Suprapubic skin (tissue), 4 donors: ENCODE results near the gene PHACTR1. TPM values are rescaled to one million over a fixed set of nuclear protein-coding genes. Genes with fewer than 3 reads are reported as not detected.

Source experiments
- DNase-seq, 2 donors: peaks; one replicate each; pipeline ENCODE4 v3.0.0-alpha.2; 2019; ENCODE audit warnings: low spot score in 2 of 2
- H3K27ac ChIP-seq: fragments of 200-600 bp; sonication (generic); one replicate; pipeline ENCODE4 v1.5.1; 2019
- H3K27me3 ChIP-seq: fragments of 200-600 bp; sonication (generic); one replicate; pipeline ENCODE4 v1.5.1; 2019
- H3K36me3 ChIP-seq: fragments of 200-600 bp; sonication (generic); one replicate; pipeline ENCODE4 v1.5.1; 2019
- H3K4me1 ChIP-seq: fragments of 200-600 bp; sonication (generic); one replicate; pipeline ENCODE4 v1.5.1; 2019
- H3K4me3 ChIP-seq: fragments of 200-600 bp; sonication (generic); one replicate; pipeline ENCODE4 v1.5.1; 2019; ENCODE audit warnings: mild to moderate bottlenecking
- H3K9me3 ChIP-seq: fragments of 200-600 bp; sonication (generic); one replicate; pipeline ENCODE4 v1.5.1; 2019
- CTCF ChIP-seq, 2 donors: fragments of 200-600 bp in 1 of 2; fragments of 450-650 bp in 1 of 2; sonication (generic) in 1 of 2; IDR thresholded peaks; one replicate each; pipeline ENCODE4 v1.5.1; 2016 to 2019; ENCODE audit warnings: antibody characterized with exemption in 2 of 2, mild to moderate bottlenecking in 1 of 2, moderate library complexity in 1 of 2
- EP300 ChIP-seq: sonication (generic); formaldehyde crosslinking; IDR thresholded peaks from one replicate; pipeline ENCODE4 v1.6.1; 2017; ENCODE audit warnings: antibody characterized with exemption
- POLR2A ChIP-seq, 2 donors: fragments of 450-650 bp; IDR thresholded peaks; one replicate each; pipeline ENCODE4 v1.6.1; 2017; ENCODE audit warnings: antibody characterized with exemption in 2 of 2, mild to moderate bottlenecking in 2 of 2, moderate library complexity in 2 of 2
- POLR2AphosphoS5 ChIP-seq, 3 donors: sonication (generic); formaldehyde crosslinking; IDR thresholded peaks; one replicate each; pipeline ENCODE4 v1.6.1; 2017; ENCODE audit warnings: antibody characterized with exemption in 3 of 3
- WGBS: methylation state at CpG from one replicate; pipeline ENCODE4 v1.1.5; 2018; 5-methylcytosine and 5-hydroxymethylcytosine counted together
- total RNA-seq, 4 donors: library from RNA; depleted of rRNA; stranded (reverse); fragments of >200 nt; gene quantifications; one replicate each; pipeline ENCODE4 v1.1.0, GENCODE V29; 2016

PHACTR1 gene
- total RNA-seq, 4 donors from 2014 or later, result 4.0 to 8.2 (median 6.4) TPM

DNA sequence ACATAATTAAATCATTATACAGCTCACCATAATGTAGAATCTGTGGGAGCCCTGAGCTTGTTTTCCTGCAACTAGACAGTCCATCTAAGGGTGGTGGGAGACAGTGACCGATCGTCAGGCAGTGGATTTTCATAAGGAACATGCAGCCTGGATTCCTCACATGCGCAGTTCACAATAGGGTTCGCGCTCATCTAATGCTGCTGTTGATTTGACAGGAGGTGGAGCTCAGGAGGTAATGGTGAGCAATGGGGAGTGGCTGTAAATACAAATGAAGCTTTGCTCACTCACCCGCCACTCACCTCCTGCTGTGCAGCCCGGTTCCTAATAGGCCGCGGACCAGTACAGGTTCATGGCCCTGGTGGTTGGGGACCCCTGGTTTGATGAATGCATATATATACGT, 470.3 kb downstream of the PHACTR1 start:
- no peak overlapping the region for H3K4me3 ChIP-seq

GRCh38 chr6:13187692-13188091, 471.1 kb downstream of the PHACTR1 start:
- 87% methylated on average over 3 of the region's 3 CpGs for WGBS
- no peak overlapping the region for H3K27ac ChIP-seq
- H3K4me3 ChIP-seq, result no peak overlapping the region
- no peaks in the 10 kb centered on the region for H3K27me3 ChIP-seq
- TF ChIP-seq POLR2AphosphoS5 (IDR thresholded peaks at IDR 0.05) (no peak), POLR2A (IDR thresholded peaks at IDR 0.05) (no peak), CTCF (IDR thresholded peaks at IDR 0.05) (no peak), EP300 (no peak)
- H3K4me1 ChIP-seq, result no peaks in the 10 kb centered on the region
- H3K9me3 ChIP-seq, result no peaks in the 10 kb centered on the region
- DNase-seq, result no peak
- H3K36me3 ChIP-seq, result peaks cover 4% of the 10 kb centered on the region

More for the DNA sequence above, 470.3 kb downstream of the PHACTR1 start:
- H3K27me3 ChIP-seq, result no peaks in the 10 kb centered on the region
- peaks cover 4% of the 10 kb centered on the region for H3K36me3 ChIP-seq
- no peaks in the 10 kb centered on the region for H3K4me1 ChIP-seq
- TF ChIP-seq POLR2AphosphoS5 (IDR thresholded peaks at IDR 0.05), result no peak
- TF ChIP-seq EP300, result no peak
- no peak for TF ChIP-seq CTCF (IDR thresholded peaks at IDR 0.05)
- no peak for TF ChIP-seq POLR2A (IDR thresholded peaks at IDR 0.05)
- no peak overlapping the region for H3K27ac ChIP-seq
- no peak for DNase-seq
- no peaks in the 10 kb centered on the region for H3K9me3 ChIP-seq
- 94% methylated on average over 10 of the region's 10 CpGs for WGBS

GRCh38 chr6:13188306-13188705, 471.7 kb downstream of the PHACTR1 start:
- peaks cover 4% of the 10 kb centered on the region for H3K36me3 ChIP-seq
- no peak overlapping the region for H3K27ac ChIP-seq
- no peak overlapping the region for H3K4me3 ChIP-seq
- H3K4me1 ChIP-seq, result no peaks in the 10 kb centered on the region
- H3K27me3 ChIP-seq, result no peaks in the 10 kb centered on the region
- no peaks in the 10 kb centered on the region for H3K9me3 ChIP-seq
- no peak for DNase-seq
- TF ChIP-seq EP300 (no peak), POLR2A (IDR thresholded peaks at IDR 0.05) (no peak)
- WGBS, result 79% methylated on average over 3 of the region's 3 CpGs

- Histone ChIP-seq H3K4me3 (no peak overlapping the region), H3K9me3 (no peaks in the 10 kb centered on the region), H3K27ac (no peak overlapping the region), H3K36me3 (peaks cover 2% of the 10 kb centered on the region), H3K27me3 (no peaks in the 10 kb centered on the region), H3K4me1 (no peaks in the 10 kb centered on the region)
- 86% methylated on average over 6 of the region's 6 CpGs for WGBS
- TF ChIP-seq EP300 (no peak), CTCF (IDR thresholded peaks at IDR 0.05) (no peak), POLR2AphosphoS5 (IDR thresholded peaks at IDR 0.05) (no peak), POLR2A (IDR thresholded peaks at IDR 0.05) (no peak)
- DNase-seq, result no peak
Measured at GRCh38 chr6:13189710-13190109, 473.1 kb downstream of the PHACTR1 start.

DNA sequence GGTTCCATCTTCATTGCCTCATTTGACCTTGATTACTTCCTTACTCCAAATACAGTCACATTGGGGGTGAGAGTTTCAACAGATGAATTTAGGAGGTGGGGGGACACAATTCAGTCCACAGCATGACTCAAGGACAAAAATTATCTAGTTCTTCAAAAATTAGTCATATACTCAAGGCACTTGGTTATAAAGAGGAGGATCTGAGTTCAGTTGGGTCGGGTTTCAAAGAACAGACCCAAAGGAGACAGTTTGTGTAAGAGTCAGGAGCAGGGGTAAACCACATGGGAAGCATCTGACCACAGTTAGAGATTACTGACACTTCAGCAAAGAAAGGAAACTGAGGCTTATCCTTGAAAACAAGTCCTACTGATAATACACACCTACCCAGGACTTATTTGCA, 473.8 kb downstream of the PHACTR1 start:
- 81% methylated on average over 1 of the region's 1 CpG for WGBS
- no peaks in the 10 kb centered on the region for H3K27me3 ChIP-seq
- H3K4me3 ChIP-seq, result no peak overlapping the region
- no peak for DNase-seq
- no peaks in the 10 kb centered on the region for H3K4me1 ChIP-seq
- H3K27ac ChIP-seq, result no peak overlapping the region
- H3K36me3 ChIP-seq, result no peaks in the 10 kb centered on the region
- TF ChIP-seq POLR2AphosphoS5 (IDR thresholded peaks at IDR 0.05) (no peak), EP300 (no peak), CTCF (IDR thresholded peaks at IDR 0.05) (no peak), POLR2A (IDR thresholded peaks at IDR 0.05) (no peak)
- no peaks in the 10 kb centered on the region for H3K9me3 ChIP-seq

DNA sequence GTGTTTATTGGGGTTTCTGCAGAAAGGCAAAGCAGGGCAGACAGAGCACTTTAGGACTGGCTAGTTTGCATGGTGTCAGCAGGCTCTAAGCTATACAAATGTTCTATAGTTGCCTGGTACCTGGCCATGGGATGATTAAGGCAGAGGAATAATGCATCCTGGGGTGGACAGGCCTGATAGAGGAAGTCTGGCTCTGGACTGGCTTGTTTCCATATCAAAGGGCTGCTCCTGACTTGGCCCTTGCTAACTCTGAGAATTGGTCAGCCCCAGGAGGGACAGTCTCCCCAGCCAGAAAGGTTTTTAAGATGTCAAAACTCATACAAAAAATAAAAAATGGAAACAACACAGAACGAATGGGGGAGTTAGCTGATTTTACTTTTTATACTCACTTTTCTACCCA, 474.9 kb downstream of the PHACTR1 start:
- WGBS, result 94% methylated on average over 1 of the region's 1 CpG
- H3K4me1 ChIP-seq, result no peaks in the 10 kb centered on the region
- no peak overlapping the region for H3K4me3 ChIP-seq
- no peak overlapping the region for H3K27ac ChIP-seq
- no peaks in the 10 kb centered on the region for H3K36me3 ChIP-seq
- H3K9me3 ChIP-seq, result no peaks in the 10 kb centered on the region
- DNase-seq, result no peak
- no peaks in the 10 kb centered on the region for H3K27me3 ChIP-seq
- no peak for TF ChIP-seq EP300
- no peak for TF ChIP-seq CTCF (IDR thresholded peaks at IDR 0.05)
- TF ChIP-seq POLR2A (IDR thresholded peaks at IDR 0.05), result no peak
- no peak for TF ChIP-seq POLR2AphosphoS5 (IDR thresholded peaks at IDR 0.05)
